VCaP (cell line): Measurements from ENCODE around the gene TBXA2R.

Experiments
- H3K27ac ChIP-seq: fragments of 450-650 bp; 2 replicates; pipeline ENCODE4 v1.5.1; 2017
- TF ChIP-seq, protein P1 (sequence below): fragments of 450-650 bp; conservative IDR thresholded peaks from 2 replicates; pipeline ENCODE4 v1.5.1; 2017; ENCODE audit warnings: mild to moderate bottlenecking, moderate library complexity

Gene TBXA2R

DNA sequence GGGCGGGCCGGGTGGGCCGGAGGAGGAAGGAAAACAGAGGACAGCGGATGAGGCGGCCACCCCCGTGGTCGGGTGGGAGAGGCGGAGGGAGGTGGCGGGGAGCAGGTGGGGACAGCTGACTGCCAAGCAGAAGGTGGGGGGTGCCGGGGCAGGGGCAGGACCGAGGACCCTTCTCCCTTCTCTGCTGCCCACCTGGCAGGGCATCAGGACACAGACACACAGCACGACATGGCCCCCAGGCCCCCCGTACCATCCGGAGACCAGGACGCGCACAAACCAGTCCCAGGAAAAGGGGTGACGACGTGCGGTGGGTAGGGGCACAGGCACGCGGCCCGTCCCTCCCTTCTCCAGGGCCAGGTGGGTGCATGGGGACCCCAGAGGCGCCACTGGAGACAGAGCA is 30.9 kb upstream of the TBXA2R start:
- H3K27ac ChIP-seq = no peak overlapping the region

DNA sequence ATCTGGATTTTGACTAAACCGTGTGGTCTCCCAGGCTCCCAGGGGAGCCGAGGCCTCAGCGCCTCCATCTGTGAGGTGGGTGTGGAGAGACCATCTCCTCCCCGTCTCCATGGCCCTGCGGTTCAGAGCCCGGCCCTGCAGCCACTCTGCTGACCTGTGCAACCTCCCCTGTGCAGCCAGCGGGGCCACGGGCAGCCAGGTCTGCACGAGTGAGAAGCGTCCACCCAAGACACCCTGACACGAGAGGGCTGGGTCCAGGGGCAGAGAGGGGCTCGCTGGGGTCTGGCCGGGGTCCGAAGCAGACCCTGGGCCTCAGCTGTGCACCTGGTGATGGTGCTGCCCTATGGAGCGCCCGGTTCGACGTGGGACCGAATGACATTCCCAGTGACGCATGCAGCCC is 30.3 kb upstream of the TBXA2R start:
- TF ChIP-seq, protein P1, sequence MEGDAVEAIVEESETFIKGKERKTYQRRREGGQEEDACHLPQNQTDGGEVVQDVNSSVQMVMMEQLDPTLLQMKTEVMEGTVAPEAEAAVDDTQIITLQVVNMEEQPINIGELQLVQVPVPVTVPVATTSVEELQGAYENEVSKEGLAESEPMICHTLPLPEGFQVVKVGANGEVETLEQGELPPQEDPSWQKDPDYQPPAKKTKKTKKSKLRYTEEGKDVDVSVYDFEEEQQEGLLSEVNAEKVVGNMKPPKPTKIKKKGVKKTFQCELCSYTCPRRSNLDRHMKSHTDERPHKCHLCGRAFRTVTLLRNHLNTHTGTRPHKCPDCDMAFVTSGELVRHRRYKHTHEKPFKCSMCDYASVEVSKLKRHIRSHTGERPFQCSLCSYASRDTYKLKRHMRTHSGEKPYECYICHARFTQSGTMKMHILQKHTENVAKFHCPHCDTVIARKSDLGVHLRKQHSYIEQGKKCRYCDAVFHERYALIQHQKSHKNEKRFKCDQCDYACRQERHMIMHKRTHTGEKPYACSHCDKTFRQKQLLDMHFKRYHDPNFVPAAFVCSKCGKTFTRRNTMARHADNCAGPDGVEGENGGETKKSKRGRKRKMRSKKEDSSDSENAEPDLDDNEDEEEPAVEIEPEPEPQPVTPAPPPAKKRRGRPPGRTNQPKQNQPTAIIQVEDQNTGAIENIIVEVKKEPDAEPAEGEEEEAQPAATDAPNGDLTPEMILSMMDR = no peak
- no peak overlapping the region for H3K27ac ChIP-seq

More for the DNA sequence above, 30.9 kb upstream of the TBXA2R start:
- TF ChIP-seq, protein P1 = no peak

DNA sequence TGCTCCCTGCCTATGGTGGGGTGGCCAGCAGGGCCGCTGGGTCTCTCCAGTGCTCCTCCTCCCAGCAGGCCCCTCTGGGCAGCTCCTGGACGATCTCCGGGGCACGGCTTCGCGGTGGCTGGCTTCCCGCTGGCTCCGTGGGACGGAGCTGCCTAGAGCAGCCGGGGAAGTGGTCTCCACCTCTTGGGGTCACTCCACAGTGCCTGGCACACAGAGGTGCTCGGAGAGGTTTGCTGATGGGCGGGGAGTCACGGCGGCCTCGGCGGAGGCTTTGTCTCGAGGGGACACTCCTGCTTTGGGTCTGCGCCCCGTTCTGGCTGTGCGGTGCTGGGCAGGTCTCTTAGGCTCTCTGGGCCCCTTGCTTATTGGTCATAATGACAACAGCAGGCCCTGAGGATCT is 29.8 kb upstream of the TBXA2R start:
- H3K27ac ChIP-seq = no peak overlapping the region
- TF ChIP-seq, protein P1 = no peak

DNA sequence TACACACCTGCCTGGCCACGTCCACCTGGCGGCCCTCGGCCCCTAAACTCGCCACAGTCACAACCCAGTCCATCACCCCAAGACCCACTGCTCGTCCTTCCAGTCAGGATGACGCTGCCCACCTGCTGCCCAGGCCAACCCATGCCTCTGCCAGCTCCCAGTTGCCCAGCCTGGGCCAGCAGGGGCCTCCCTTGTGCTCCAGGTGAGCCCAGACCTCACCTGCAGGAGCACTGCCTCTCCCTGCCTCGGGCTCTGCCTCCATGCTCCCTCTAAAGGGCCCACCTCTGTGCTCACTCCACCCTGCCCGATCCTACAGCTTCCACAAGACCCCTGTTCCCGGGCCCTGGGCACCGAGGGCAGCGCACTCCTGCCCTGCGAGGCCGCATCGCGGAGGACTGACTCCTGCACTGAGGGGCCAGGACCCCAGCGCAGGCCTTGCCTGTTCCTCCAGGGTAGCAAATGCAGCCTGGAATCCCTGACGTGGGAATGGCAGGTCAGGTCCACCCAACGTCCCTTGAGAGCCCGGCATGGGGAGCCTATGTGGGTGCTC is 27.9 kb upstream of the TBXA2R start:
- TF ChIP-seq, protein P1 = no peak
- no peak overlapping the region for H3K27ac ChIP-seq

DNA sequence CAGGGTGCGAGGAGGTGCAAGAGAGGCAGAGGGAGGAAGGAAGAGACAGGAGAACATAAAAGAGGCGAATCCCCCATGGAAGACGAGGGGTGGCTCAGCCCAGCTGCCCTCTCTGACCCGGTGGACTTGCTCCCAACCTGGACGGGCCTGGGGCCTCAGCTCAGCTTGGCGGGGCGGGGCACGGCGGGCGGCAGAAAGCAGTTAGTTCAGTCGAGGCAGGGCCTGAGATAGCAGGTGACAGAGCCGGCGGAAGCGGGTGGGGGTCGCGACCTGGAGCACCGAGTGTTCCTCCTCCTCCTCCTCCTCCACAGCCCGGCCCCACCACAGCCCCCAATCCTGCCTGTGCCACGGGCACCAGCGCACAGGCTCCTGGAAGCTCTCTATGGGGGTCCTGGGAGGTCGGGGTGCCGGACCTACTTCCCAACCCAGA is 26.9 kb upstream of the TBXA2R start:
- TF ChIP-seq, protein P1 = no peak

DNA sequence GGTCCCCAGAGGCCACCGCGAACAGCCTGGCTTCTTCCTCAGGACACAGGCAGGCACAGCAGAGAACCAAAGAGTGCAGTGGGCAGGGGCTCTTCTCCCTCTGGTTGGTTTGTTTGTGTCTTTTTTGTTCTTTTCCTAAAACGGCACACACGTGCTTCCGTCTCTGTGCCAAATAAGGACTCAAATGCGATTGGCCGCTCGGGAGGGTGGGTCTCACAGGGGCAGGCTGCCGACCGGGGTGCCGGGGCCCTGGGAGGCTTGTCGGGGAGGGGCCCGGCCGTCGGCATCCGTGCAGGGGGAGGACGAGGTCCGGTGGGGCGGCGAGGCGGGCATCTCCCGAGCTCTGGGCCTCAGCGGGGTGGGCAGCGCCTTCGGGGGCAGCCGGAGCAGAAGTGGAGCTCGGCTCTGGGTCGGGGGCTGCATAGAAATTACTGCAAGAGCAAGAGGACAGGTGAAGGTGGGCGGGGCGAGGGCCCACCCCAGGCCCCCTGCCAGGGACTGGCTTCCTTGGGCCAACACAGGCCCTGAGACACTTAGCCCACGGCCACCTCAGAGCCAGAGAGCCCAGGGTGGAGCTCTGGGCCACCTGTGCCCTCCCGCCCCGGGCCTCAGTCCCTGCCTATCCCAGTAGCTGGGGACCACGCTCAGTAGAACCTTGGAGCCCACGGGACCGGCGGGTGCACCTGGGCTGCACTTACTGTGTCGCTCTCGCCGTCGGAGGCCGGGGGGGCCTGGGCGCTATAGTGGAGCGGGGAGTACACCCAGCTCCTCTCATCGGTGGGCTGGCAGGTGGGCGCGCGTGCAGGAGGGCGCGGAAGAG is 26.3 kb upstream of the TBXA2R start:
- TF ChIP-seq, protein P1 = no peak
- no peak overlapping the region for H3K27ac ChIP-seq

More for the DNA sequence above, 26.9 kb upstream of the TBXA2R start:
- H3K27ac ChIP-seq = no peak overlapping the region

DNA sequence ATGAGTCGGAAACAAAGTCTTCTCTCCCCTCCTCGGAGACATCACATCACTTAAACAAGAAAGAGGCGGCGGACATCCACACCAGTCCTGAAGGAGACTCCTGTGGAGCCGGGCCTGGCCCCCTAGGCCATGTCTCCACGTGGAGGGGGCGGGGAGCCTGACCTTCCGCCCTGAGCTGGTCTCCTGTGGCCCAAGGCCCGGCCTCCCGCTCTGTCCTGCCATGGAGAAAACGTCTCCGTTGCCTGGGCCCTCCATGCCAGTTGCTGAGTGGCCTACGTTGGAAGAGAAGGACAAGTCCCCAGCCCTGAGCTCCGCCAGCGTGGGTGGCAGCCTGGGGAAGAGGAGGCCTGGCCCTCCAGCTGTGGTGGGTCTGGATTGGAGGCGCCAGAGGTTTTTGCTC is 25.4 kb upstream of the TBXA2R start:
- TF ChIP-seq, protein P1 = no peak
- no peak overlapping the region for H3K27ac ChIP-seq
